GM12892 (cell line): ENCODE measurements around the gene ARID1B.
A peak's percentile ranks its signal among the peaks of the same experiment; 100 is the strongest.

Source experiments
- DNase-seq: peaks from one replicate; pipeline ENCODE4 v3.0.0; 2011; ENCODE audit not compliant: insufficient read length
- FAIRE-seq: peaks from 2 replicates; lab custom pipeline; 2011; peaks lifted over from hg19 to GRCh38; lab: Jason Lieb, UNC
- POLR2A ChIP-seq: IDR thresholded peaks from 2 replicates; pipeline ENCODE4 v1.6.1; 2011; ENCODE audit warnings: low read depth, low read length, control low read depth
- POLR2AphosphoS5 ChIP-seq: IDR thresholded peaks from 2 replicates; pipeline ENCODE4 v1.6.1; 2011; ENCODE audit warnings: low read depth, low read length, control low read depth
- TAF1 ChIP-seq: IDR thresholded peaks from 2 replicates; pipeline ENCODE4 v1.6.1; 2011; ENCODE audit warnings: low read depth, mild to moderate bottlenecking, control low read depth, low read length, borderline replicate concordance

The ARID1B gene

GRCh38 chr6:157066781-157067491 lies 289.8 kb downstream of the ARID1B start:
- DNase-seq (no peak), FAIRE-seq (peak; percentile 51)
- no peak for TF ChIP-seq POLR2A
- no peak for TF ChIP-seq TAF1
- no peak for TF ChIP-seq POLR2AphosphoS5

DNA sequence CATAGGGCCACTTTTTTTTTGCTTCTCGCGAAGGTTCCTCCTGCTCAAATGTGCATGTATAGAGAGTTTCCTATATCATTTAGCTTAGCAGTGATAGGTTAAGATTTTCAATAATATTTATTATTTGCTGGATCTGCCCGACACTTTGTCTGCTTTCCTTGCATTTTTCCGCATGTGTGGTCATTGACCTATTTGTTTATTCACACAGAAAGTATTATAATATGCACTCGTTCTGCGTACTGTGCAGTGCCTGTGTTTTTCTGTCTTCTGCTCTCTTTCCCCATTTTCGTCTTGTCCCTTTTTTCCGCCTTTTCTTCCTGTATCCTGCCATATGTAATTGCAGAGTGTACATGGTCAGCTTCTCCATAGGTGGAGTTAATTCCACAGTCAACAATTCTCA lies 290.3 kb downstream of the ARID1B start:
- FAIRE-seq, result no peak
- TF ChIP-seq POLR2AphosphoS5, result no peak
- no peak for TF ChIP-seq TAF1
- DNase-seq, result no peak

GRCh38 chr6:157068691-157069324 lies 291.6 kb downstream of the ARID1B start:
- no peak for TF ChIP-seq POLR2A
- no peak for TF ChIP-seq POLR2AphosphoS5
- no peak for TF ChIP-seq TAF1
- DNase-seq (no peak), FAIRE-seq (peak; percentile 88)

GRCh38 chr6:157069585-157069984 lies 292.4 kb downstream of the ARID1B start:
- DNase-seq (no peak), FAIRE-seq (peak; percentile 24)
- TF ChIP-seq TAF1 (no peak), POLR2AphosphoS5 (no peak), POLR2A (no peak)

GRCh38 chr6:157070403-157071107 lies 293.4 kb downstream of the ARID1B start:
- FAIRE-seq (no peak), DNase-seq (no peak)
- TF ChIP-seq POLR2A, result no peak
- TF ChIP-seq POLR2AphosphoS5, result no peak
- TF ChIP-seq TAF1, result no peak

- DNase-seq (no peak), FAIRE-seq (no peak)
- TF ChIP-seq TAF1 (no peak), POLR2AphosphoS5 (no peak), POLR2A (no peak)
These were observed 294.9 kb downstream of the ARID1B start for GRCh38 chr6:157072128-157072527.

DNA sequence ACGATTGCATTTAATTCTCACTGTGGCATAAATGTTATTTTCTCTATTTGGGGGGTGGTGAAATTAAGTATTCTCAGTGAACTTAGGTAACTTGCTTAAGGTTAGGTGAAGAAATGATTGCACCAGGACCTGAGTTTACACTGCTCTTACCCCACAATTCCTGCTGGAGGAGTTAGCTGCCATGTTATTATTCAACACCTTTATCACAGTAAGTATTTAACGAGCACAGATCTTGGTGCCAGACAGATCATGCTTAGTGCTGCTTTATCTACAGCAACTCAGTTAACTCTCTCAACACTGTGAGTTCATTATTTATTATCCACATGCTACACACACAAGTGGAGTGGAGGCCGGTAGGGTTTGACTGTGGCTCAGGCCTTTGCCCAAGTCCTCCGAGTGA lies 296.4 kb downstream of the ARID1B start:
- TF ChIP-seq POLR2A (no peak), POLR2AphosphoS5 (no peak), TAF1 (no peak)
- DNase-seq (no peak), FAIRE-seq (no peak)

DNA sequence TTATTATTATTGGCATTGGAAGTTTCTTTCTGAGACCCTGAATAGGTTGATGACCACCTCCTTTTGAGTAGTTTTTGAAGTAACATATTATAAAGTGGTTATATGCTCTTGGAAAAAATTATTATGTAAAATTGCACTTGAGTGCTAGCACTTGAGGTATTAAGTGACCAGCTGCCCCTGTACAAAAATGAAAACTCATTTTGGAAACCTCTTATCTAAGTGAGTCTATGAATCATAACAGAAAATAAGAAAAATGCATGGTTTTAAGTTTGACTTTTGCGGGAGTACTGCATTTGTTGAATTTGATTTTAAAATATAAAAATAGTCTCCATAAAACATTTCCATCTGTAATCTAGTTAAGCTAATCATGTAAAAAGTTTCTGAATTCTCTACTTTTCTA lies 297.8 kb downstream of the ARID1B start:
- TF ChIP-seq TAF1 (no peak), POLR2AphosphoS5 (no peak), POLR2A (no peak)
- DNase-seq, result no peak
- no peak for FAIRE-seq

- DNase-seq, result no peak
- TF ChIP-seq POLR2AphosphoS5 (no peak), TAF1 (no peak), POLR2A (no peak)
- peak; percentile 98 for FAIRE-seq
These were observed 298.6 kb downstream of the ARID1B start for GRCh38 chr6:157075549-157076450.

- no peak for DNase-seq
- TF ChIP-seq POLR2A (no peak), TAF1 (no peak)
- no peak for FAIRE-seq
These were observed 299.3 kb downstream of the ARID1B start for GRCh38 chr6:157076451-157076822.

DNA sequence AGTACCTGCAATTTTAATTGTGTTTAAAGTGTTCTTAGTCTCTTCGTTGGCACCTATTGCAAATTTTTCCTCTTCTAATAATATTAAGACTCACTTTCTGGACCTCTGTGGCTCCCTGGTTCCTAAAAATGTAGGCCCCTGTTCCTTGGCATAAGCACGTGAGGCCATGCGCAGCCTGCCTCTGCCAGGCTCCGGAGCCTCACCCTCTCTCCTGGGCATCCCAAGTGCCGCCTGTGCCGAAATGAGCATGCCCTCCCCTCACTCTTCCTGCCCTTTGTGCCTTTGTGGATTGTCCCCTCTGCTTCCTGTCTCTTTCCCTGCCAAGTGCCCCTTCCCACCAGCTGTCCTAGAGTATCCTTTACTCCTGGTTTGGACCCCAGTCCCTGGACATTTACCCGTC lies 300.1 kb downstream of the ARID1B start:
- FAIRE-seq (no peak), DNase-seq (no peak)
- TF ChIP-seq TAF1 (no peak), POLR2A (no peak), POLR2AphosphoS5 (no peak)

GRCh38 chr6:157078326-157078725 lies 301.1 kb downstream of the ARID1B start:
- DNase-seq, result no peak
- no peak for FAIRE-seq
- TF ChIP-seq TAF1, result no peak
- no peak for TF ChIP-seq POLR2A
- no peak for TF ChIP-seq POLR2AphosphoS5
